ENCODE results near the gene CNIH3. TPM values are rescaled to one million over a fixed set of nuclear protein-coding genes. Genes with fewer than 3 reads are reported as not detected.

Gene CNIH3
- total and polyA plus RNA-seq, 10 of the 15 experiments (the other 5 are each of a cell fraction or from before 2014, with no cell fraction given), result 0.77 to 5.8 (median 1.8) TPM

GRCh38 chr1:224705578-224705977, 89.5 kb downstream of the CNIH3 start:
- no peaks in the 10 kb centered on the region for H3K4me1 ChIP-seq (ENCODE audit: control insufficient read depth, insufficient read depth, low read length)
- FAIRE-seq (no peak), DNase-seq (ENCODE audit: low read depth, low spot score) (no peak), ATAC-seq (no peak)
- 5% methylated on average over 2 of the region's 3 CpGs for WGBS (ENCODE audit: insufficient coverage, insufficient replicate concordance, low lambda C conversion rate, missing lambda C conversion rate)
- H3K4me2 ChIP-seq (ENCODE audit: control insufficient read depth, insufficient read depth), result no peak overlapping the region
- SMC1A ChIA-PET (ENCODE audit: uncharacterized antibody, unreplicated experiment), result interaction anchor here (1.3 to 7.5 kb wide), 2 partner anchors 61 to 147 kb away, joined by 3 to 96 read pairs; no protein-coding TSS in a partner anchor
- intact Hi-C loops (cut with micrococcal nuclease; ENCODE audit: unreplicated experiment) (no loop called here), in situ Hi-C loops (cut with MboI) (loop anchor here (5.0 kb wide), 1 partner anchor 147 kb away; no protein-coding TSS in a partner anchor)
- POLR2A ChIA-PET, result no interaction called here
- no peak overlapping the region for H2AFZ ChIP-seq (ENCODE audit: control insufficient read depth, low read depth, low read length)
- no peaks in the 10 kb centered on the region for H3K27me3 ChIP-seq (replicated peaks in 1 of 2; ENCODE audit: control insufficient read depth in 2 of 2, insufficient read depth in 2 of 2, low read length in 1 of 2)
- H3K4me3 ChIP-seq, result no peak overlapping the region
- no peak overlapping the region for H3K9ac ChIP-seq (ENCODE audit: control insufficient read depth, insufficient read depth, low read length)
- H3K36me3 ChIP-seq (ENCODE audit: control insufficient read depth in 2 of 2, insufficient read depth in 2 of 2, low read length in 1 of 2), result no peaks in the 10 kb centered on the region
- no peaks in the 10 kb centered on the region for H3K9me3 ChIP-seq (replicated peaks; ENCODE audit: control insufficient read depth, insufficient read depth, low read length)
- H3K79me2 ChIP-seq (ENCODE audit: control insufficient read depth, insufficient read depth, low read length), result no peaks in the 10 kb centered on the region
- BruUV-seq (replicated peaks), result no TSS peak
- H4K20me1 ChIP-seq (ENCODE audit: control insufficient read depth, insufficient read depth), result no peaks in the 10 kb centered on the region
- RAD21 ChIA-PET (ENCODE audit: unreplicated experiment), result interaction anchor here (0.6 kb wide), 1 partner anchor 216 kb away, joined by 4 read pairs; no protein-coding TSS in a partner anchor
- CTCF ChIA-PET, result interaction anchor here (1.1 to 1.4 kb wide), 2 partner anchors 12 to 147 kb away, joined by 3 to 4 read pairs; no protein-coding TSS in a partner anchor
- TF ChIP-seq ESRRA (IDR thresholded peaks at IDR 0.05; ENCODE audit: low read length) (no peak), NRF1 (conservative IDR thresholded peaks at IDR 0.05; ENCODE audit: low read depth, low read length) (no peak), SPI1 (IDR thresholded peaks at IDR 0.05; ENCODE audit: borderline replicate concordance, insufficient read depth, low read depth, low read length) (no peak), CTCF (IDR thresholded peaks at IDR 0.05 in 2 of 3, conservative IDR thresholded peaks at IDR 0.05 in 1 of 3; ENCODE audit: control insufficient read depth in 2 of 3, extremely low read depth in 1 of 3, insufficient read depth in 1 of 3, low read depth in 3 of 3, low read length in 3 of 3) (no peak), ZZZ3 (IDR thresholded peaks at IDR 0.05; ENCODE audit: control insufficient read depth, insufficient read length, low read depth) (no peak), SIX5 (IDR thresholded peaks at IDR 0.05; ENCODE audit: low read depth, low read length, severe bottlenecking) (no peak), LARP7 (IDR thresholded peaks at IDR 0.05) (no peak), PML (IDR thresholded peaks at IDR 0.05; ENCODE audit: low read length) (no peak), CHD1 (IDR thresholded peaks at IDR 0.05; ENCODE audit: low read depth, low read length) (no peak), SREBF1 (IDR thresholded peaks at IDR 0.05; ENCODE audit: low read length) (no peak), IRF4 (IDR thresholded peaks at IDR 0.05; ENCODE audit: low read depth, low read length) (no peak), SMAD5 (IDR thresholded peaks at IDR 0.05; ENCODE audit: low read depth) (no peak), CBX3 (IDR thresholded peaks at IDR 0.05; ENCODE audit: borderline replicate concordance, low read depth) (no peak), BRCA1 (IDR thresholded peaks at IDR 0.05; ENCODE audit: low read depth, low read length) (no peak), STAT1 (conservative IDR thresholded peaks at IDR 0.05) (no peak), CBX5 (IDR thresholded peaks at IDR 0.05; ENCODE audit: low read depth) (no peak), EED (IDR thresholded peaks at IDR 0.05; ENCODE audit: low read depth) (no peak), POLR2AphosphoS2 (IDR thresholded peaks at IDR 0.05; ENCODE audit: low read depth, low read length) (no peak), EZH2 (IDR thresholded peaks at IDR 0.05; ENCODE audit: borderline replicate concordance, control insufficient read depth, low read depth, low read length) (no peak)
- TF ChIP-seq, protein P1, sequence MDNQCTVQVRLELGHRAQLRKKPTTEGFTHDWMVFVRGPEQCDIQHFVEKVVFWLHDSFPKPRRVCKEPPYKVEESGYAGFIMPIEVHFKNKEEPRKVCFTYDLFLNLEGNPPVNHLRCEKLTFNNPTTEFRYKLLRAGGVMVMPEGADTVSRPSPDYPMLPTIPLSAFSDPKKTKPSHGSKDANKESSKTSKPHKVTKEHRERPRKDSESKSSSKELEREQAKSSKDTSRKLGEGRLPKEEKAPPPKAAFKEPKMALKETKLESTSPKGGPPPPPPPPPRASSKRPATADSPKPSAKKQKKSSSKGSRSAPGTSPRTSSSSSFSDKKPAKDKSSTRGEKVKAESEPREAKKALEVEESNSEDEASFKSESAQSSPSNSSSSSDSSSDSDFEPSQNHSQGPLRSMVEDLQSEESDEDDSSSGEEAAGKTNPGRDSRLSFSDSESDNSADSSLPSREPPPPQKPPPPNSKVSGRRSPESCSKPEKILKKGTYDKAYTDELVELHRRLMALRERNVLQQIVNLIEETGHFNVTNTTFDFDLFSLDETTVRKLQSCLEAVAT (IDR thresholded peaks at IDR 0.05), result no peak
- H3K27ac ChIP-seq (ENCODE audit: control insufficient read depth, insufficient read depth), result no peak overlapping the region

All from GM12878 (cell line).